Erythroblast (primary cell): ENCODE measurements around the gene ZMYM5.
"Not testable (repeated sequence)": the region's sequence is repeated elsewhere in the genome, so short reads cannot be mapped to it uniquely, and the experiment has no call there.

Experiments
- GATA1 ChIP-seq: IDR thresholded peaks from 2 replicates; pipeline ENCODE4 v1.6.1; 2011; ENCODE audit warnings: low read depth, mild to moderate bottlenecking, control low read depth, low read length, moderate library complexity
- POLR2A ChIP-seq: IDR thresholded peaks from 2 replicates; pipeline ENCODE4 v1.6.1; 2011; ENCODE audit warnings: mild to moderate bottlenecking, low read length

DNA sequence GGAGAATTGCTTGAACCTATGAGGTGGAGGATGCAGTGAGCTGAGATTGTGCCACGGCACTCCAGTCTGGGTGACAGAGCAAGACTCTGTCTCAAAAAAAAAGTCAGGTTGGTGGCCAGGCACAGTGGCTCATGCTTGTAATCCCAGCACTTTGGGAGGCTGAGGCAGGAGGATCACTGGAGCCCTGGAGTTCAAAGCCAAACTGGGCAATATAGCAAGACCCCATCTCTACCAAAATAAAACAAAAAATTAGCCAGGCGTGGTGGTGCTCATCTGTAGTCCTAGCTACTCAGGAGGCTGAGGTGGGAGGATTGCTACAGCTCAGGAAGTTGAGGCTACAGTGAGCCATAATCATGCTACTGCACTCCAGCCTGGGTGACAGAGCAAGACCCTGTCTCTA is 47.6 kb downstream of the ZMYM5 start:
- TF ChIP-seq POLR2A, GATA1: not testable (repeated sequence)
